Sciatic nerve (tissue), 2 donors: ENCODE results near the gene IPCEF1. TPM values are rescaled to one million over a fixed set of nuclear protein-coding genes. Genes with fewer than 3 reads are reported as not detected.

Source experiments
- ATAC-seq: fragments of 200-7000 bp; cut with Tn5 transposase; one replicate; pipeline ENCODE4 v1.9.1; 2020; ENCODE audit warnings: mild to moderate bottlenecking, moderate library complexity
- DNase-seq: peaks from one replicate; pipeline ENCODE4 v3.0.0-alpha.2; 2020; ENCODE audit warnings: low spot score
- intact Hi-C: fragments of 100-400 bp; cut with DNase I; formaldehyde crosslinking; loops from one replicate; pipeline ENCODE4 v1.14.2; 2022
- total RNA-seq: library from RNA; stranded (reverse); fragmentation: NEBNext Ultra II Directional; extraction: Animal tissue kit (Norgen Biotek cat#: 25700); gene quantifications from one replicate; pipeline ENCODE4 v1.2.1, GENCODE V29; 2021
- donor health status: DM: no; HTN: no; CAD: no.
- donor health status: DM: no; HTN: no; CAD: no.

The IPCEF1 gene
- total RNA-seq, 1 donor from 2014 or later, result 5.0 TPM

- DNase-seq (no peak), ATAC-seq (no peak)
- intact Hi-C loops, result no loop called here
Measured at GRCh38 chr6:154234019-154234772, 122.4 kb downstream of the IPCEF1 start.

- intact Hi-C loops, result no loop called here
- DNase-seq (no peak), ATAC-seq (no peak)
Measured at GRCh38 chr6:154233383-154233782, 123.2 kb downstream of the IPCEF1 start.

GRCh38 chr6:154232013-154232910 is 124.3 kb downstream of the IPCEF1 start:
- DNase-seq, result no peak
- no peak for ATAC-seq
- intact Hi-C loops, result no loop called here

GRCh38 chr6:154230910-154231595 is 125.5 kb downstream of the IPCEF1 start:
- intact Hi-C loops, result no loop called here
- ATAC-seq (no peak), DNase-seq (no peak)

GRCh38 chr6:154230393-154230792 is 126.2 kb downstream of the IPCEF1 start:
- DNase-seq (no peak), ATAC-seq (no peak)
- intact Hi-C loops, result no loop called here

- intact Hi-C loops, result no loop called here
Measured at GRCh38 chr6:154229786-154230185, 126.8 kb downstream of the IPCEF1 start.

GRCh38 chr6:154228521-154228905 is 128.1 kb downstream of the IPCEF1 start:
- intact Hi-C loops, result no loop called here
- no peak for ATAC-seq
- DNase-seq, result no peak

More at GRCh38 chr6:154229786-154230185, 126.8 kb downstream of the IPCEF1 start:
- no peak for DNase-seq
- no peak for ATAC-seq

- intact Hi-C loops, result no loop called here
- no peak for DNase-seq
- ATAC-seq, result no peak
Measured at GRCh38 chr6:154227862-154228520, 128.6 kb downstream of the IPCEF1 start.

- no peak for DNase-seq
- intact Hi-C loops, result no loop called here
- no peak for ATAC-seq
Measured at GRCh38 chr6:154226461-154226860, 130.1 kb downstream of the IPCEF1 start.

- intact Hi-C loops, result no loop called here
- no peak for ATAC-seq
Measured at GRCh38 chr6:154223296-154223695, 133.3 kb downstream of the IPCEF1 start.

GRCh38 chr6:154222716-154223115 is 133.9 kb downstream of the IPCEF1 start:
- intact Hi-C loops, result no loop called here
- no peak for DNase-seq
- no peak for ATAC-seq

More at GRCh38 chr6:154223296-154223695, 133.3 kb downstream of the IPCEF1 start:
- DNase-seq, result no peak

- ATAC-seq, result no peak
- intact Hi-C loops, result no loop called here
- no peak for DNase-seq
Measured at GRCh38 chr6:154219250-154219649, 137.4 kb downstream of the IPCEF1 start.

- DNase-seq, result no peak
- intact Hi-C loops, result no loop called here
- no peak for ATAC-seq
Measured at GRCh38 chr6:154218787-154219186, 137.8 kb downstream of the IPCEF1 start.

GRCh38 chr6:154218301-154218700 is 138.3 kb downstream of the IPCEF1 start:
- no peak for ATAC-seq
- DNase-seq, result no peak
- intact Hi-C loops, result no loop called here

- no peak for DNase-seq
- no peak for ATAC-seq
- intact Hi-C loops, result no loop called here
Measured at GRCh38 chr6:154213782-154214181, 142.8 kb downstream of the IPCEF1 start.

GRCh38 chr6:154210678-154211077 is 145.9 kb downstream of the IPCEF1 start:
- DNase-seq, result no peak
- no peak for ATAC-seq
- intact Hi-C loops, result no loop called here

GRCh38 chr6:154209555-154209954 is 147.0 kb downstream of the IPCEF1 start:
- intact Hi-C loops, result no loop called here
- DNase-seq (no peak), ATAC-seq (no peak)

- ATAC-seq (no peak), DNase-seq (no peak)
- intact Hi-C loops, result no loop called here
Measured at GRCh38 chr6:154206996-154207395, 149.6 kb downstream of the IPCEF1 start.

- intact Hi-C loops, result no loop called here
- ATAC-seq (no peak), DNase-seq (no peak)
Measured at GRCh38 chr6:154206141-154206540, 150.5 kb downstream of the IPCEF1 start.
